ENCODE measurements around the gene CYP4A22. TPM values are rescaled to one million over a fixed set of nuclear protein-coding genes. Genes with fewer than 3 reads are reported as not detected.

Gene CYP4A22
- polyA plus RNA-seq, 3 donors = not detected

GRCh38 chr1:47188791-47189785 lies 51.8 kb downstream of the CYP4A22 start:
- Mint-ChIP-seq H3K27ac (peak overlapping the region in 2 of 7 donors; percentile 22 to 37), H3K4me1 (peaks cover 6% of the 10 kb centered on the region), H3K27me3 (ENCODE audit: low read depth in 3 of 3) (peaks cover 0 to 10% (median 8%) of the 10 kb centered on the region in 3 donors), H3K36me3 (no peaks in the 10 kb centered on the region), H3K9me3 (peaks cover 0 to 5% (median 0%) of the 10 kb centered on the region in 7 donors), H3K4me3 (no peak overlapping the region)
- no peak overlapping the region for H3K27ac ChIP-seq (ENCODE audit: low read depth in 1 of 2, low read length in 2 of 2)
- no peak overlapping the region for H3K9ac ChIP-seq (ENCODE audit: insufficient read depth, low read length, poor library complexity, severe bottlenecking)
- intact Hi-C loops (cut with micrococcal nuclease) = no loop called here
- H2AFZ ChIP-seq (ENCODE audit: insufficient read depth, low read depth, low read length, poor library complexity, severe bottlenecking) = no peak overlapping the region
- no peak overlapping the region for H3K4me2 ChIP-seq (replicated peaks; ENCODE audit: extremely low read depth, low read length, poor library complexity, severe bottlenecking)
- H3K9me3 ChIP-seq (replicated peaks in 1 of 2; ENCODE audit: control insufficient read depth in 1 of 2, insufficient read depth in 1 of 2, low read length in 2 of 2) = no peaks in the 10 kb centered on the region
- TF ChIP-seq, protein P1, sequence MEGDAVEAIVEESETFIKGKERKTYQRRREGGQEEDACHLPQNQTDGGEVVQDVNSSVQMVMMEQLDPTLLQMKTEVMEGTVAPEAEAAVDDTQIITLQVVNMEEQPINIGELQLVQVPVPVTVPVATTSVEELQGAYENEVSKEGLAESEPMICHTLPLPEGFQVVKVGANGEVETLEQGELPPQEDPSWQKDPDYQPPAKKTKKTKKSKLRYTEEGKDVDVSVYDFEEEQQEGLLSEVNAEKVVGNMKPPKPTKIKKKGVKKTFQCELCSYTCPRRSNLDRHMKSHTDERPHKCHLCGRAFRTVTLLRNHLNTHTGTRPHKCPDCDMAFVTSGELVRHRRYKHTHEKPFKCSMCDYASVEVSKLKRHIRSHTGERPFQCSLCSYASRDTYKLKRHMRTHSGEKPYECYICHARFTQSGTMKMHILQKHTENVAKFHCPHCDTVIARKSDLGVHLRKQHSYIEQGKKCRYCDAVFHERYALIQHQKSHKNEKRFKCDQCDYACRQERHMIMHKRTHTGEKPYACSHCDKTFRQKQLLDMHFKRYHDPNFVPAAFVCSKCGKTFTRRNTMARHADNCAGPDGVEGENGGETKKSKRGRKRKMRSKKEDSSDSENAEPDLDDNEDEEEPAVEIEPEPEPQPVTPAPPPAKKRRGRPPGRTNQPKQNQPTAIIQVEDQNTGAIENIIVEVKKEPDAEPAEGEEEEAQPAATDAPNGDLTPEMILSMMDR (IDR thresholded peaks at IDR 0.05) = no peak
- no peaks in the 10 kb centered on the region for H4K20me1 ChIP-seq (ENCODE audit: insufficient read depth, low read length)
- H3K4me3 ChIP-seq (replicated peaks in 1 of 3; ENCODE audit: low read depth in 2 of 3, low read length in 3 of 3) = no peak overlapping the region
- WGBS (ENCODE audit: insufficient coverage) = 84% methylated on average over 7 of the region's 7 CpGs
- peak in 1 of 3 donors; percentile 2 for DNase-seq
- no peaks in the 10 kb centered on the region for H3K79me2 ChIP-seq (ENCODE audit: insufficient read depth, low read length)
- H3K27me3 ChIP-seq (ENCODE audit: control insufficient read depth in 2 of 2, insufficient read depth in 2 of 2, low read length in 2 of 2) = no peaks in the 10 kb centered on the region
- H3K36me3 ChIP-seq (replicated peaks in 1 of 2; ENCODE audit: control insufficient read depth in 1 of 2, insufficient read depth in 2 of 2, low read length in 2 of 2) = no peaks in the 10 kb centered on the region
- H3K4me1 ChIP-seq (ENCODE audit: control insufficient read depth in 1 of 2, insufficient read depth in 2 of 2, low read length in 2 of 2) = no peaks in the 10 kb centered on the region

DNA sequence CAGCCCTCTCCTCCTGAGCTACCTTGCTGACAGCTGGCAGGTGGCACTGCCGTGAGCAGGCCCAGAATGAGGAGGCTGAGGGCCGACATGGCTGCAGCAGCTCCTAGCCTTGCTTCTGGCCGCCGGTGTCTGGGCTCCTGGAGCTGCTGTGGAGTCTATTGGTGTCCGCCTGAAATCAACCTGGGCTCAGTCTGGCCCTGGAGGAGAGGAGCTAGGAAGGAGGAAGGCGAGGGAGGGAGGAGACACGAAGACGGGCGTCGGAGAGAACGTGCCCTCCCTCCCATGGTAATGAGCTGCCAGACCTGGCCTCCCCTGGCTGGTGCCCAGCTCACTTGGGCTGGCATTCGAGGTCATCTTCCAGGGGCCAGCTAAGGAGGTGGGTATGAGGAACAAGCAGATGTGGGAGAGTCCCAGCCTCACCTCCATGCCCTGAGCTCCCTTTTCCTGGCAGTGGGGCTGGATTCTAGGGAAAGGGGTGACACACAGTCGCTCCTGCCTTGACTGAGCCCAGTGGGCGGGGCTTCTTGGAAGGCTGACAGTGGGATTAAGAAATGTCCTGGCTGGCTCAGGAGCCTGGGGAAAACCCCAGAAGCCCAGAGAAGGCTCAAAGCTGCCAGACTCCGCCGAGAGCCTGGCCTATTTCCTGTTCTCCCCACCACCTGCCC lies 52.7 kb downstream of the CYP4A22 start, which contains the start of gene PDZK1IP1:
Gene PDZK1IP1, minus strand, starts transcription at position 193 of the 665 bp plus-strand sequence. Its CDS starts 104 bp downstream, at position 89.
- no peak within 1 kb of the TSS for H3K4me3 ChIP-seq (replicated peaks in 1 of 3; ENCODE audit: low read depth in 2 of 3, low read length in 3 of 3)
- no peaks in the 10 kb centered on the region for H3K9me3 ChIP-seq (replicated peaks in 1 of 2; ENCODE audit: control insufficient read depth in 1 of 2, insufficient read depth in 1 of 2, low read length in 2 of 2)
- Mint-ChIP-seq H3K9me3 (peaks cover 0 to 5% (median 0%) of the 10 kb centered on the region in 7 donors), H3K4me3 (no peak within 1 kb of the TSS), H3K27ac (peak within 1 kb of the TSS in 3 of 7 donors; percentile 22 to 54 (median 37)), H3K4me1 (peaks cover 6% of the 10 kb centered on the region), H3K27me3 (ENCODE audit: low read depth in 3 of 3) (peaks cover 0 to 9% (median 6%) of the 10 kb centered on the region in 3 donors), H3K36me3 (no peaks in the 10 kb centered on the region)
- no peaks in the 10 kb centered on the region for H4K20me1 ChIP-seq (ENCODE audit: insufficient read depth, low read length)
- intact Hi-C loops (cut with micrococcal nuclease) = loop anchor here (5.0 kb wide), 2 partner anchors 72 to 517 kb away; no protein-coding TSS in a partner anchor
- DNase-seq = peak in 1 of 3 donors; percentile 3
- H3K27me3 ChIP-seq (ENCODE audit: control insufficient read depth in 2 of 2, insufficient read depth in 2 of 2, low read length in 2 of 2) = no peaks in the 10 kb centered on the region
- no peak within 1 kb of the TSS for H3K27ac ChIP-seq (ENCODE audit: low read depth in 1 of 2, low read length in 2 of 2)
- no peak within 1 kb of the TSS for H2AFZ ChIP-seq (ENCODE audit: insufficient read depth, low read depth, low read length, poor library complexity, severe bottlenecking)
- 54% methylated on average over 8 of the region's 16 CpGs for WGBS (ENCODE audit: insufficient coverage)
- H3K36me3 ChIP-seq (replicated peaks in 1 of 2; ENCODE audit: control insufficient read depth in 1 of 2, insufficient read depth in 2 of 2, low read length in 2 of 2) = no peaks in the 10 kb centered on the region
- H3K4me2 ChIP-seq (replicated peaks; ENCODE audit: extremely low read depth, low read length, poor library complexity, severe bottlenecking) = no peak within 1 kb of the TSS
- H3K79me2 ChIP-seq (ENCODE audit: insufficient read depth, low read length) = no peaks in the 10 kb centered on the region
- no peak within 1 kb of the TSS for H3K9ac ChIP-seq (ENCODE audit: insufficient read depth, low read length, poor library complexity, severe bottlenecking)
- H3K4me1 ChIP-seq (ENCODE audit: control insufficient read depth in 1 of 2, insufficient read depth in 2 of 2, low read length in 2 of 2) = no peaks in the 10 kb centered on the region
- TF ChIP-seq, protein P1 (IDR thresholded peaks at IDR 0.05) = no peak

Measured in CD14-positive monocyte (primary cell).